SU-DHL-6 (cell line): ENCODE results near the gene CYB561A3.

Experiments used
- H2AFZ ChIP-seq: fragments of 200-600 bp; sonication (generic); 2 replicates; pipeline ENCODE4 v1.6.1; 2014; ENCODE audit warnings: low read depth, mild to moderate bottlenecking, moderate library complexity, mixed read lengths, antibody characterized with exemption, low read length; ENCODE audit not compliant: severe bottlenecking
- H3F3A ChIP-seq: fragments of 200-600 bp; shearing (Covaris generic); 2 replicates; pipeline ENCODE4 v1.6.0; 2016; ENCODE audit warnings: antibody characterized with exemption, mild to moderate bottlenecking; ENCODE audit not compliant: insufficient read depth
- H3K27ac ChIP-seq: fragments of 200-600 bp; sonication (generic); 2 replicates; pipeline ENCODE4 v1.5.1; 2016; ENCODE audit warnings: low read depth, mild to moderate bottlenecking, low read length, moderate library complexity, mixed read lengths
- H3K27me3 ChIP-seq: fragments of 200-600 bp; sonication (generic), shearing (Covaris generic); 2 replicates; pipeline ENCODE4 v1.6.0; 2014; ENCODE audit warnings: mild to moderate bottlenecking, low read length
- H3K36me3 ChIP-seq: fragments of 200-600 bp; sonication (generic); 2 replicates; pipeline ENCODE4 v1.6.1; 2014; ENCODE audit warnings: mild to moderate bottlenecking, low read length, mixed read lengths
- H3K4me2 ChIP-seq: fragments of 300-600, 200-600 bp; shearing (Covaris generic), sonication (generic); 2 replicates; pipeline ENCODE4 v1.6.0; 2014; ENCODE audit warnings: low read length, low read depth, mild to moderate bottlenecking; ENCODE audit not compliant: poor library complexity, severe bottlenecking
- H3K4me3 ChIP-seq: fragments of 200-600 bp; sonication (generic); 2 replicates; pipeline ENCODE4 v1.5.1; 2014; ENCODE audit warnings: antibody characterized with exemption, low read length, mild to moderate bottlenecking, mixed read lengths; ENCODE audit not compliant: insufficient read depth, poor library complexity, severe bottlenecking
- H3K79me2 ChIP-seq: fragments of 200-600 bp; sonication (generic); 2 replicates; pipeline ENCODE4 v1.6.1; 2014; ENCODE audit warnings: mild to moderate bottlenecking, low read length, moderate library complexity; ENCODE audit not compliant: insufficient read depth
- H3K9ac ChIP-seq: fragments of 200-600 bp; sonication (generic); 2 replicates; pipeline ENCODE4 v1.7.0; 2014; ENCODE audit warnings: mild to moderate bottlenecking, low read length
- H3K9me2 ChIP-seq: fragments of 200-600 bp; sonication (generic); replicated peaks from 2 replicates; pipeline ENCODE4 v1.6.1; 2014; ENCODE audit warnings: low read length; ENCODE audit not compliant: insufficient read depth
- H3K9me3 ChIP-seq: fragments of 200-600 bp; sonication (generic); 2 replicates; pipeline ENCODE4 v1.6.1; 2014; ENCODE audit warnings: low read length, mixed read lengths; ENCODE audit not compliant: insufficient read depth
- H4K20me1 ChIP-seq: fragments of 200-600 bp; sonication (generic); 2 replicates; pipeline ENCODE4 v1.6.1; 2014; ENCODE audit warnings: low read depth, mild to moderate bottlenecking, antibody characterized with exemption, low read length, moderate library complexity, mixed read lengths
- CTCF ChIP-seq: fragments of 200-600 bp; sonication (generic); IDR thresholded peaks from one replicate; pipeline ENCODE4 v1.5.1; 2017; ENCODE audit warnings: antibody characterized with exemption, mild to moderate bottlenecking, low read length, moderate library complexity; ENCODE audit not compliant: insufficient read depth, poor library complexity, severe bottlenecking
- EZH2phosphoT487 ChIP-seq: fragments of 200-600 bp; sonication (generic), shearing (Covaris generic); conservative IDR thresholded peaks from 2 replicates; pipeline ENCODE4 v1.6.1; 2018; ENCODE audit warnings: mild to moderate bottlenecking, antibody characterized with exemption, low read length, moderate library complexity, mixed read lengths

The CYB561A3 gene

GRCh38 chr11:61372659-61373420 lies 11.2 kb upstream of the CYB561A3 start:
- no peak overlapping the region for H3K4me3 ChIP-seq
- H3K9me3 ChIP-seq = peaks cover 20% of the 10 kb centered on the region; the same call in 1 of the 2 replicates
- H2AFZ ChIP-seq = no peak overlapping the region
- no peaks in the 10 kb centered on the region for H3K27me3 ChIP-seq
- peaks cover 42% of the 10 kb centered on the region for H3K36me3 ChIP-seq
- no peak overlapping the region for H3K4me2 ChIP-seq
- no peak for TF ChIP-seq CTCF
- TF ChIP-seq EZH2phosphoT487 = no peak
- H3F3A ChIP-seq = peaks cover 10% of the 10 kb centered on the region; the same call in 1 of the 2 replicates
- no peaks in the 10 kb centered on the region for H3K79me2 ChIP-seq
- no peak overlapping the region for H3K9ac ChIP-seq
- H3K27ac ChIP-seq = no peak overlapping the region
- no peaks in the 10 kb centered on the region for H4K20me1 ChIP-seq
- no peaks in the 10 kb centered on the region for H3K9me2 ChIP-seq

GRCh38 chr11:61370349-61371005 lies 8.8 kb upstream of the CYB561A3 start:
- H3K36me3 ChIP-seq = peaks cover 60% of the 10 kb centered on the region
- no peak overlapping the region for H3K27ac ChIP-seq
- TF ChIP-seq CTCF (no peak), EZH2phosphoT487 (no peak)
- 0 out of 2 replicates have a peak, but pooled peaks cover 3% of the 10 kb centered on the region for H3K79me2 ChIP-seq
- no peaks in the 10 kb centered on the region for H3K9me2 ChIP-seq
- H3K9ac ChIP-seq = no peak overlapping the region
- no peaks in the 10 kb centered on the region for H3K27me3 ChIP-seq
- peaks cover 9% of the 10 kb centered on the region for H3F3A ChIP-seq
- no peak overlapping the region for H3K4me3 ChIP-seq
- H3K4me2 ChIP-seq = no peak overlapping the region
- H4K20me1 ChIP-seq = no peaks in the 10 kb centered on the region
- peaks cover 20% of the 10 kb centered on the region; the same call in 1 of the 2 replicates for H3K9me3 ChIP-seq
- H2AFZ ChIP-seq = no peak overlapping the region

GRCh38 chr11:61369372-61370348 lies 8.0 kb upstream of the CYB561A3 start:
- H3K9ac ChIP-seq = no peak overlapping the region
- no peaks in the 10 kb centered on the region for H3K9me2 ChIP-seq
- H3K27me3 ChIP-seq = no peaks in the 10 kb centered on the region
- H4K20me1 ChIP-seq = no peaks in the 10 kb centered on the region
- no peak overlapping the region for H3K4me3 ChIP-seq
- H3K4me2 ChIP-seq = no peak overlapping the region
- peaks cover 19% of the 10 kb centered on the region; the same call in 1 of the 2 replicates for H3K9me3 ChIP-seq
- H2AFZ ChIP-seq = no peak overlapping the region
- H3K79me2 ChIP-seq = 0 out of 2 replicates have a peak, but pooled peaks cover 6% of the 10 kb centered on the region
- no peak overlapping the region for H3K27ac ChIP-seq
- peaks cover 57% of the 10 kb centered on the region for H3K36me3 ChIP-seq
- no peak for TF ChIP-seq EZH2phosphoT487
- no peak for TF ChIP-seq CTCF
- peaks cover 9% of the 10 kb centered on the region for H3F3A ChIP-seq
